ENCODE data around the gene SLC15A3.

DNA sequence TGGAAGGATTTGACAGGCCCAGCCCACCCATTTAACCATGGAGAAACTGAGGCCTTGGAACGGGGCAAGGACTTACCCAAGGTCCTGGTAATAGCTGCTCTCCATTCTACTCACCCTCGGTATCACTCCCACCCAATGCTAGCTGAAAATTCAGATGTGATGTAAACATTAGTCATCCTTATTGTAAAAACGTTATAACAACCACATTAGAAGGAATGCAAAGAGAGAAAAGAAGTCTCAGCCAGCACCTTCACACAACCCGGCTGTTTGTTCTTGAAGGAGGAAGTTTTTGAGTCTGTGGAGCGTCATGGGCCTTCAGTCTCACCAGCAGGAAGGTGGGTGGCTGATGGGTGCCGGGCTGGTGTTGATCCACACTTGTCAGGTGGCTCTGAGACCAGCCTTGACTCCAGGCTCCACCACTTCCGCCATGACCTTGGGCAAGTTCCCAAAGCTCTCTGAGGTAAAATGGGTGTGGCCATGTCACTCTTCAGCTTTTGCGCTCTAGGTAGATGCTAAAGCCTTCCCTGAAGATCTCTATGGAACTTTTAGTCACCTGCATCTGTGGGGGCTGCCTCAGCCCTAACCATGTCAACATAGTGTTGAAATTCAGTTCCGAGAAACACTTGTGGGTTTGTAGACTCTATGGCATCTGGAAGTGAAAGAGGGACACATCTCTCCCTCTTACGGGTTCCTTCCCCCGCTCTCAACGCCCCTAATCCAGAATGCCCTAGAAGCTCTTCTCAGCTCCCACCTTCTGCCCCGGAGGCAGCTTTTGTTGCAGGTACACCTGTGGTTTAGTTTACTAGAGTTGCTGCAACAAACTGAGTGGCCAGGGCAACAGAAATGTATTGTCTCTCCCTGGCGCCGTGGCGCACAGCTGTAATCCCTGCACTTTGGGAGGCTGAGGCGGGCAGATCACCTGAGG, 34.3 kb upstream of the SLC15A3 start:
- TF ChIP-seq, protein P1, sequence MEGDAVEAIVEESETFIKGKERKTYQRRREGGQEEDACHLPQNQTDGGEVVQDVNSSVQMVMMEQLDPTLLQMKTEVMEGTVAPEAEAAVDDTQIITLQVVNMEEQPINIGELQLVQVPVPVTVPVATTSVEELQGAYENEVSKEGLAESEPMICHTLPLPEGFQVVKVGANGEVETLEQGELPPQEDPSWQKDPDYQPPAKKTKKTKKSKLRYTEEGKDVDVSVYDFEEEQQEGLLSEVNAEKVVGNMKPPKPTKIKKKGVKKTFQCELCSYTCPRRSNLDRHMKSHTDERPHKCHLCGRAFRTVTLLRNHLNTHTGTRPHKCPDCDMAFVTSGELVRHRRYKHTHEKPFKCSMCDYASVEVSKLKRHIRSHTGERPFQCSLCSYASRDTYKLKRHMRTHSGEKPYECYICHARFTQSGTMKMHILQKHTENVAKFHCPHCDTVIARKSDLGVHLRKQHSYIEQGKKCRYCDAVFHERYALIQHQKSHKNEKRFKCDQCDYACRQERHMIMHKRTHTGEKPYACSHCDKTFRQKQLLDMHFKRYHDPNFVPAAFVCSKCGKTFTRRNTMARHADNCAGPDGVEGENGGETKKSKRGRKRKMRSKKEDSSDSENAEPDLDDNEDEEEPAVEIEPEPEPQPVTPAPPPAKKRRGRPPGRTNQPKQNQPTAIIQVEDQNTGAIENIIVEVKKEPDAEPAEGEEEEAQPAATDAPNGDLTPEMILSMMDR (IDR thresholded peaks at IDR 0.05; ENCODE audit: low read depth, low read length), result no peak
- no peak for TF ChIP-seq EZH2phosphoT487 (IDR thresholded peaks at IDR 0.05; ENCODE audit: low read depth)
